ENCODE measurements around the gene CERS6.

CERS6 gene

DNA sequence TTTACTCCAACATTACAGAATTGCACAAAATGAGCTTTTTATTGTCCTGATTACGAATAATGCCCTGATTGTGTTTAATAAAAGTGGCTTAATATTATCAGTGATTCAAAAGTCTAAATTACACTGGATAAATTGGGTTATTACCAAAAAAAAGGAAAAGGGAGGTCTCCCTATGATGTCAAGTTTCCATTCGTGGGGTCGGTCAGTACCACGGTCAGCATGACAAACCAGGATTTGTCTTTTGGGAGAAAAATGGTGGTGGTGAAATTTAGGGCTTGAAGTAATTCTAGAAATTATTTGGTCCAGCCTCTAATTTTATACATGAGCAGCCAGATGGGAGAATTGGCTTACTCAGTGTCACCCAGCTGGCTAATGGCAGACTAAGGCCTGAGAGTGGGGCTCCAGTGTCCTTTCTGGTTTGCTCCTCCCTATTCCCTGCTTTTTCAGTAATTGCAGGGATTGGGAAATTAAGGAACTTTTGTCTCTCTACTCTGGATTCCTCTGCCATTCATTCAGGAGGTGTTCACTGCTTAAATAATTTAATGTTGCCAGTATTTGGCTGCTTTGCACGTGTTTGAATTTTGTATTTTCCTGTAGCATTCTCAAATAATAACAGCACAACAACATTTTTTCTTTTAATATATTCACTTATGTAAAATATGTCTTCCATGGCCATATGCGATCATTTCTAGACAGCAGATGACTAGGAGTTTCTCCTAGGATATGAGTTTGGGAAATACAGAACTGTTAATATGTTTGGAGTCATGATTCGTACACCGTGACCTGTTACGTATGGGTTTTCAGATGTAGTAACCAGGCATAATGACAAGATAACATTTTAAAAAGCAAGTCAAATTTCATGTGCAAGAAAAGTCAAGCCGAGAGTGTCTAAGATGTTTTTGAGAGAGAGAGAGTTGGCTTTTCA is 217.5 kb downstream of the CERS6 start:
- POLR2A ChIA-PET: no interaction called here
- Histone ChIP-seq H3K9me3 (ENCODE audit: control insufficient read depth, insufficient read depth, low read depth, low read length) (no peaks in the 10 kb centered on the region), H3K27ac (ENCODE audit: extremely low read depth, low read depth, low read length) (no peak overlapping the region), H3K4me1 (ENCODE audit: control insufficient read depth, insufficient read depth, low read length) (peaks cover 5% of the 10 kb centered on the region), H3K4me3 (ENCODE audit: low read depth, low read length) (no peak overlapping the region), H3K36me3 (ENCODE audit: control insufficient read depth in 2 of 2, insufficient read depth in 1 of 2, low read length in 2 of 2) (no peaks in the 10 kb centered on the region)
- CTCF ChIA-PET: no interaction called here
- TF ChIP-seq, protein P1, sequence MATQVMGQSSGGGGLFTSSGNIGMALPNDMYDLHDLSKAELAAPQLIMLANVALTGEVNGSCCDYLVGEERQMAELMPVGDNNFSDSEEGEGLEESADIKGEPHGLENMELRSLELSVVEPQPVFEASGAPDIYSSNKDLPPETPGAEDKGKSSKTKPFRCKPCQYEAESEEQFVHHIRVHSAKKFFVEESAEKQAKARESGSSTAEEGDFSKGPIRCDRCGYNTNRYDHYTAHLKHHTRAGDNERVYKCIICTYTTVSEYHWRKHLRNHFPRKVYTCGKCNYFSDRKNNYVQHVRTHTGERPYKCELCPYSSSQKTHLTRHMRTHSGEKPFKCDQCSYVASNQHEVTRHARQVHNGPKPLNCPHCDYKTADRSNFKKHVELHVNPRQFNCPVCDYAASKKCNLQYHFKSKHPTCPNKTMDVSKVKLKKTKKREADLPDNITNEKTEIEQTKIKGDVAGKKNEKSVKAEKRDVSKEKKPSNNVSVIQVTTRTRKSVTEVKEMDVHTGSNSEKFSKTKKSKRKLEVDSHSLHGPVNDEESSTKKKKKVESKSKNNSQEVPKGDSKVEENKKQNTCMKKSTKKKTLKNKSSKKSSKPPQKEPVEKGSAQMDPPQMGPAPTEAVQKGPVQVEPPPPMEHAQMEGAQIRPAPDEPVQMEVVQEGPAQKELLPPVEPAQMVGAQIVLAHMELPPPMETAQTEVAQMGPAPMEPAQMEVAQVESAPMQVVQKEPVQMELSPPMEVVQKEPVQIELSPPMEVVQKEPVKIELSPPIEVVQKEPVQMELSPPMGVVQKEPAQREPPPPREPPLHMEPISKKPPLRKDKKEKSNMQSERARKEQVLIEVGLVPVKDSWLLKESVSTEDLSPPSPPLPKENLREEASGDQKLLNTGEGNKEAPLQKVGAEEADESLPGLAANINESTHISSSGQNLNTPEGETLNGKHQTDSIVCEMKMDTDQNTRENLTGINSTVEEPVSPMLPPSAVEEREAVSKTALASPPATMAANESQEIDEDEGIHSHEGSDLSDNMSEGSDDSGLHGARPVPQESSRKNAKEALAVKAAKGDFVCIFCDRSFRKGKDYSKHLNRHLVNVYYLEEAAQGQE (tag by site-specific recombination; IDR thresholded peaks at IDR 0.05): peak; percentile 82
- no peak for TF ChIP-seq ZNF677 (tag by site-specific recombination; IDR thresholded peaks at IDR 0.05)

DNA sequence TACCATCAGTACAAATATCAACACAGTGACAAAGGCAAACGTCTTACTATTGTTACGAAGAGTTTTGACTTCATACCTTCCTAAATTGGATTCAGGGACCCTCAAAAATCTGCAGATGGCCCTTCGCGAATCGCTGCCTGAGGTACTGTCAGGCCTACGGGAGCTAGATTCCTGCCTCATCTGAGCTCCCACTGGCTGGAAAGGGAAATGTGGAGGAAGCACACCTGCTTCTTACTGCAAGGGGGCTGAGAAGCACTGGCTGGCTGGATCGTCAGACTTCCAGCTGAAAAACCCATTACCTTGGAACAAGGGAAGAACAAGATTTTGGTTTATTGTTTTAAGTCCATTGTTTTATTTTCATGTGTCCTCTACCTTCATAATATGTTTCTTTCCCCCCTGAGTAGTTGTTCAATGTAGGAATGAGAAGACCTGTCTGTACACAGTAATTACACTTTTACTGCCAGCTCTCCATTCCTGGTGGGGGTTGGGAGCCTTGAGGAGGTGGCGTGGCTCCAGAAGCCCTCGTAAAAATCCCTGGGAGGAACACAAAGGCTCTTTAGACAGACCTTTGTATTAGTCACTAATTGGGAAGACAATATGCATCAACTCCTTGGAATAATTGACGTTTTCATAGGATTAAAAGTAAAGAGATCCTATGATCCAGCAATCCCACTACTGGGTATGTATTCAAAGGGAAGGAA is 222.2 kb downstream of the CERS6 start:
- ChIA-PET CTCF (interaction anchor here (1.1 kb wide), 1 partner anchor 8 kb away, joined by 3 read pairs; no protein-coding TSS in a partner anchor), POLR2A (no interaction called here)
- peaks cover 21% of the 10 kb centered on the region for H3K4me1 ChIP-seq (ENCODE audit: control insufficient read depth, insufficient read depth, low read length)
- H3K36me3 ChIP-seq (ENCODE audit: control insufficient read depth in 2 of 2, insufficient read depth in 1 of 2, low read length in 2 of 2): no peaks in the 10 kb centered on the region
- no peaks in the 10 kb centered on the region for H3K9me3 ChIP-seq (ENCODE audit: control insufficient read depth, insufficient read depth, low read depth, low read length)
- no peak overlapping the region for H3K4me3 ChIP-seq (ENCODE audit: low read depth, low read length)
- TF ChIP-seq ZNF596 (tag by site-specific recombination; IDR thresholded peaks at IDR 0.05) (no peak), SP7 (tag by site-specific recombination; IDR thresholded peaks at IDR 0.05) (peak; percentile 50; the same call in 1 of the 2 replicates), ZNF585B (tag by site-specific recombination; IDR thresholded peaks at IDR 0.05) (no peak), ZNF121 (tag by site-specific recombination; IDR thresholded peaks at IDR 0.05) (no peak), OSR2 (tag by site-specific recombination; IDR thresholded peaks at IDR 0.05) (0 out of 2 replicates have a peak, but pooled peaks have one; percentile 22), TRIM28 (IDR thresholded peaks at IDR 0.05; ENCODE audit: borderline replicate concordance, low read length) (peak; percentile 69), OVOL3 (tag by site-specific recombination; IDR thresholded peaks at IDR 0.05) (no peak), GLIS1 (tag by site-specific recombination; IDR thresholded peaks at IDR 0.05) (0 out of 2 replicates have a peak, but pooled peaks have one; percentile 39)
- TF ChIP-seq, protein P2, sequence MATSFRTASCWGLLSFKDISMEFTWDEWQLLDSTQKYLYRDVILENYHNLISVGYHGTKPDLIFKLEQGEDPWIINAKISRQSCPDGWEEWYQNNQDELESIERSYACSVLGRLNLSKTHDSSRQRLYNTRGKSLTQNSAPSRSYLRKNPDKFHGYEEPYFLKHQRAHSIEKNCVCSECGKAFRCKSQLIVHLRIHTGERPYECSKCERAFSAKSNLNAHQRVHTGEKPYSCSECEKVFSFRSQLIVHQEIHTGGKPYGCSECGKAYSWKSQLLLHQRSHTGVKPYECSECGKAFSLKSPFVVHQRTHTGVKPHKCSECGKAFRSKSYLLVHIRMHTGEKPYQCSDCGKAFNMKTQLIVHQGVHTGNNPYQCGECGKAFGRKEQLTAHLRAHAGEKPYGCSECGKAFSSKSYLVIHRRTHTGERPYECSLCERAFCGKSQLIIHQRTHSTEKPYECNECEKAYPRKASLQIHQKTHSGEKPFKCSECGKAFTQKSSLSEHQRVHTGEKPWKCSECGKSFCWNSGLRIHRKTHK (tag by site-specific recombination; IDR thresholded peaks at IDR 0.05): no peak
- TF ChIP-seq, protein P3, sequence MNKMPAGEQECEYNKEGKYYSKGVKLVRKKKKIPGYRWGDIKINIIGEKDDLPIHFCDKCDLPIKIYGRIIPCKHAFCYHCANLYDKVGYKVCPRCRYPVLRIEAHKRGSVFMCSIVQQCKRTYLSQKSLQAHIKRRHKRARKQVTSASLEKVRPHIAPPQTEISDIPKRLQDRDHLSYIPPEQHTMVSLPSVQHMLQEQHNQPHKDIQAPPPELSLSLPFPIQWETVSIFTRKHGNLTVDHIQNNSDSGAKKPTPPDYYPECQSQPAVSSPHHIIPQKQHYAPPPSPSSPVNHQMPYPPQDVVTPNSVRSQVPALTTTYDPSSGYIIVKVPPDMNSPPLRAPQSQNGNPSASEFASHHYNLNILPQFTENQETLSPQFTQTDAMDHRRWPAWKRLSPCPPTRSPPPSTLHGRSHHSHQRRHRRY (tag by site-specific recombination; IDR thresholded peaks at IDR 0.05): no peak
- peak overlapping the region; percentile 38; the same call in 1 of the 2 replicates for H3K27ac ChIP-seq (ENCODE audit: extremely low read depth, low read depth, low read length)

DNA sequence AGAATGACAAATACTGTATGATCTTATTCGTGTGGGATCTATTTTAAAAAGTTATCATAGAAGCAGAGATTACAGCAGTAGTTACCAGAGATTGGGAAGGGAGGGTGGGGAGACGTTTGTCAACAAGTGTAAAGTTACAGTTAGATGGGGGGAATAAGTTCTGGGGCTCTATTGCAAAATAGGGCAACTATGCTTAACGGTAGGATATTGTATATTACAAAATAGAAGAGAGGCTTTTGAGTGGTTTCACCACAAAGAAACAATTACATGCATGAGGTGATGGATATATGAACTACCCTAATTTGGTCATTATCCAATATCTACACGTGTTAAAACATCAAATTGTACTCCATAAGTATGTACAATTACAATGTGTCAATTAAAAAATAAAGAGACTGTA is 223.0 kb downstream of the CERS6 start:
- CTCF ChIA-PET: no interaction called here
- POLR2A ChIA-PET: no interaction called here
- peaks cover 21% of the 10 kb centered on the region for H3K4me1 ChIP-seq (ENCODE audit: control insufficient read depth, insufficient read depth, low read length)
- H3K36me3 ChIP-seq (ENCODE audit: control insufficient read depth in 2 of 2, insufficient read depth in 1 of 2, low read length in 2 of 2): no peaks in the 10 kb centered on the region
- H3K4me3 ChIP-seq (ENCODE audit: low read depth, low read length): no peak overlapping the region
- H3K9me3 ChIP-seq (ENCODE audit: control insufficient read depth, insufficient read depth, low read depth, low read length): no peaks in the 10 kb centered on the region
- no peak overlapping the region for H3K27ac ChIP-seq (ENCODE audit: extremely low read depth, low read depth, low read length)
- no peak for TF ChIP-seq ZNF423 (tag by site-specific recombination; IDR thresholded peaks at IDR 0.05)
- no peak for TF ChIP-seq ZNF843 (tag by site-specific recombination; IDR thresholded peaks at IDR 0.05)
- TF ChIP-seq OSR2 (tag by site-specific recombination; IDR thresholded peaks at IDR 0.05): no peak
- no peak for TF ChIP-seq ZFP69B (tag by site-specific recombination; IDR thresholded peaks at IDR 0.05)
- TF ChIP-seq MYNN (tag by site-specific recombination; IDR thresholded peaks at IDR 0.05; ENCODE audit: borderline replicate concordance): no peak
- no peak for TF ChIP-seq ZNF2 (tag by site-specific recombination; IDR thresholded peaks at IDR 0.05)
- no peak for TF ChIP-seq ZNF132 (tag by site-specific recombination; IDR thresholded peaks at IDR 0.05; ENCODE audit: borderline replicate concordance)
- no peak for TF ChIP-seq HOXD13 (CRISPR knock-in tag; IDR thresholded peaks at IDR 0.05; ENCODE audit: borderline replicate concordance)
- TF ChIP-seq ZNF248 (tag by site-specific recombination; IDR thresholded peaks at IDR 0.05): no peak
- no peak for TF ChIP-seq ZNF785 (tag by site-specific recombination; IDR thresholded peaks at IDR 0.05)
- no peak for TF ChIP-seq ZNF473 (tag by site-specific recombination; IDR thresholded peaks at IDR 0.05)
- no peak for TF ChIP-seq ZNF174 (tag by site-specific recombination; IDR thresholded peaks at IDR 0.05)
- TF ChIP-seq ZFP37 (tag by site-specific recombination; IDR thresholded peaks at IDR 0.05): no peak
- TF ChIP-seq KLF9 (tag by site-specific recombination; IDR thresholded peaks at IDR 0.05; ENCODE audit: low read depth): no peak
